HTERT RPE-1 (cell line): ENCODE measurements around the gene NOPCHAP1.

Source experiments
- in situ Hi-C: fragments of 300-500 bp; cut with MboI; formaldehyde crosslinking; loops from 4 replicates; pipeline ENCODE4 v1.14.3; 2020; ENCODE audit warnings: low sequenced_read_pairs

NOPCHAP1 gene

GRCh38 chr12:105018012-105018411, 31.9 kb downstream of the NOPCHAP1 start:
- in situ Hi-C loops = no loop called here

DNA sequence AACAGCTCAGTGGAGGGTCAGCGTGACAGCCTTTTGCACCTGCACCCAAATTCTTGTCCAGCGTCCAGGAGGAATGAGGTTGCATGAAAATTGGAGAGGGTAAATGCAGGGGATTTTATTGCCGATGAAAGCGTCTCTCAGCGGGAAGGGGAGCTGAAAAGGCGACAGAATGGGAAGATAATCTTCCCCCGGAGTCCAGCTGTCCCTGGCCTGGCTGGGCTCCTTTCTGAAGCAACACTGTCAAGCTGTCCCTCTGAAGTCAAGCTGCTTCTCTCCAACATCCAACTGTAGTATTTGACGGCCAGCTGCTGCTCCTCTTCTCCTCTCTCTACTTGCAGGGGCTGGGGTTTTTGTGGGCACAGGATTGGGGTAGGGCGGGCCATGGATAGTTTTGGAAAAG, 32.7 kb downstream of the NOPCHAP1 start:
- in situ Hi-C loops = no loop called here

DNA sequence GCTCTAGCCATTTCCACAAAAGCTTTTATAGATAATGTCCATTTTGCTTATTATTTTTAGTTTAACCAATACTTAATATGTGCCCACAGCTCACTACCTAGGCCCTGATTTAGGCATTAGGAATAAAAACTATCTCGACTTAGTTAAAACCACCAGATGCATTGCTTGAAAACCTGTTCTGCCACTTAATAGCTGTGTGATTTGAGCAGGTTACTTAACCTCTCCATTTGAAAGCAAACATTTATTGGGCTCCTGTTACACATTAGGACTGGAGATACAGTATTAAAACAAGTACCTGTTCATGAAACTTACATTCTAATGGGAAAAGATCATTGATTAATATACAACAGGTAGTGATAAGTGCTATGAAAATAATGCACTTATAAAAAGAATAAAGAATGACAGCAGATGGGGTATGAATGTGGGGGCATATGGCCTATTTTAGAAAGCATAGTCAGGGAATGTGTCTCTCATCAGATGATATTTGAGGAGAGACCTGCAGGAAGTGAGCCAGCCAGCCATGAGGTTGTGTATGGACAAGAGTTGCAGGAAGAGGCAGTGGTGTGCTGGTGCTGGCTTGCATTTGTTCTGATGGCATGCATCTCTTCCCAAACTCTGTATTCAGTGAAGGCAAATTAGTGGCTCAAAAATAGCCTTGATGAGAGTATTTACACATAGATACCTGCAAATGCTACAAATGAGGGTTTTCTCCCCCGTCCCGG, 34.3 kb downstream of the NOPCHAP1 start:
- in situ Hi-C loops = no loop called here

DNA sequence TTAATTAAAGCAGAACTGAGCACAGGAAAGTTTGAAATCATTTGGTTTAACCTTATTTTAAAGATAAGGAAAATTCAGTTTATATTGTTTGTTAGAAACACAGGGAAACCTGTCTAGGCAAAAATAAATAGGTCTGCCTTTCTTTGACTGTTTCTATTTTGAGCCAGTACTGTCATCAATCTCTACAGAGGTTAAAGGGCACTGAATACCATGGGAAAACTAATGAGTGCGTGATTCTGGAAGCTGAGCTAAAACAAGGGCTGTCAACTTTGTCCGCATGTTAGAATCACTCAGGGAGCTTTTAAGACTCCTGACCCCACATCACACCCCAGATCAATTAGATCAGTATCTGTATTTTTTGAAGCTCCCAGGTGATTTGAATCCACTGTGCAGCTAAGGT, 38.8 kb downstream of the NOPCHAP1 start:
- in situ Hi-C loops = no loop called here

DNA sequence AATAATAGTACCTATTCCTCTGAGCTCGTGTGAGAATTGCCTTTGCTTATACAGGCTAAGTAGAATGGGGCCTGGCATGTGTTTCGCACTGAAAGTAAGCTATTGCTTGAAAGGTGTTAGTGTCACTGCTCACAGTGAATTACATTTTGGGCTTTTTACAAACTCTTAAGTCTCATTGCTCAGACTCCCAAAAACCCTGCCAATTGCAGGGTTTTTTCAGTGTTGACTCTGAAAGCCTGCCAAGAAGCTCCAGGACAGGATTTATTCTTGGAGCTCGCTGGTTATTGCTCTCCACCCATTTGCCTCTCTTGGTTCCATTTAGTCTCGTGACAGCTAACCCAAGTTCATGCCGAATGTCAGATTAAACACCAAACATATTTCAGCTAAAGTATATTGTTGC, 39.8 kb downstream of the NOPCHAP1 start:
- in situ Hi-C loops = no loop called here

GRCh38 chr12:105026411-105026810, 40.3 kb downstream of the NOPCHAP1 start:
- in situ Hi-C loops = no loop called here

GRCh38 chr12:105030820-105031807, 45.0 kb downstream of the NOPCHAP1 start:
- in situ Hi-C loops = no loop called here

GRCh38 chr12:105032703-105033357, 46.7 kb downstream of the NOPCHAP1 start:
- in situ Hi-C loops = no loop called here

DNA sequence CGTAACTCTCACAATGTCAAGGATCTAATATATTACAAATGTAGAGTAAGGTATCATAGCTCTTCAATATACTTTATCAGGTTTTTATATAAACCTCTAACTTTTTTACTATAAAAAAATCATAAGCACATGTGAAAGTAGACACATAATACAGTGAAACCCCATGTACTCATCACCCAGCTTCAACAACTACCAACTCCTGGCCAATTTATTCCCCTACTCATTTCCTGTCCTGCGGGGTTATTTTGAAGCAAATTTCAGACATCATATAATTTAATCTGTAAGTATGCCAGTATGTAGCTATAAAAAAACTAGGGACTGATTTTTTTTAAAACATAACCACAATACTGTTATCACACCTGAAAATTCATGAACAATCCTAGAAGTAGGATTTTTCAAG, 47.7 kb downstream of the NOPCHAP1 start:
- in situ Hi-C loops = no loop called here
